CD4-positive, alpha-beta T cell treated with Interleukin-6 at 100 ng/mL for 8 hours (primary cell): ENCODE data around the gene APOC1.
"Not testable (repeated sequence)": the region's sequence is repeated elsewhere in the genome, so short reads cannot be mapped to it uniquely, and the experiment has no call there.

ENCODE experiments used
- DNase-seq: peaks from one replicate; pipeline ENCODE4 v3.0.0-alpha.2; 2020; ENCODE audit warnings: mixed read lengths, low spot score

The APOC1 gene

GRCh38 chr19:44889830-44890365, 24.5 kb upstream of the APOC1 start:
- no peak for DNase-seq

- DNase-seq = no peak
Observed at GRCh38 chr19:44890366-44891015, 23.9 kb upstream of the APOC1 start.

- DNase-seq = peak; percentile 100
Observed at GRCh38 chr19:44891016-44891882, 23.2 kb upstream of the APOC1 start, which contains the start of gene TOMM40. TSS of gene TOMM40 (plus strand) at chr19:44891254. CDS start at chr19:44891416, 162 bp downstream.

- DNase-seq = no peak
Observed at GRCh38 chr19:44892932-44893331, 21.5 kb upstream of the APOC1 start.

GRCh38 chr19:44893332-44894051, 20.9 kb upstream of the APOC1 start:
- DNase-seq = no peak

GRCh38 chr19:44894052-44894400, 20.4 kb upstream of the APOC1 start:
- no peak for DNase-seq

GRCh38 chr19:44894946-44895345, 19.5 kb upstream of the APOC1 start:
- DNase-seq = no peak

GRCh38 chr19:44897835-44898234, 16.6 kb upstream of the APOC1 start:
- no peak for DNase-seq

- no peak for DNase-seq
Observed at GRCh38 chr19:44900328-44901244, 13.8 kb upstream of the APOC1 start.

GRCh38 chr19:44903216-44903601, 11.2 kb upstream of the APOC1 start:
- no peak for DNase-seq

GRCh38 chr19:44903602-44904425, 10.6 kb upstream of the APOC1 start:
- DNase-seq = peak; percentile 65

GRCh38 chr19:44904426-44904994, 9.9 kb upstream of the APOC1 start:
- no peak for DNase-seq

GRCh38 chr19:44905437-44906160, 8.8 kb upstream of the APOC1 start, which contains the start of gene APOE:
TSS of gene APOE (plus strand) at chr19:44905796. CDS start at chr19:44906625, 829 bp downstream.
- DNase-seq = no peak

- DNase-seq = no peak
Observed at GRCh38 chr19:44907613-44908012, 6.8 kb upstream of the APOC1 start.

GRCh38 chr19:44908074-44908835, 6.2 kb upstream of the APOC1 start:
- DNase-seq = no peak

- no peak for DNase-seq
Observed at GRCh38 chr19:44908836-44909261, 5.6 kb upstream of the APOC1 start.

GRCh38 chr19:44909775-44910174, 4.6 kb upstream of the APOC1 start:
- no peak for DNase-seq

- not testable (repeated sequence) for DNase-seq
Observed at GRCh38 chr19:44911896-44912295, 2.5 kb upstream of the APOC1 start.

- DNase-seq = no peak
Observed at GRCh38 chr19:44912854-44913253, 1.6 kb upstream of the APOC1 start.
